Measurements from ENCODE around the gene CD4.

Gene CD4

GRCh38 chr12:6764011-6764828, 25.1 kb upstream of the CD4 start:
- in situ Hi-C loops (cut with MboI; ENCODE audit: low sequenced_read_pairs) = no loop called here

GRCh38 chr12:6765048-6765633, 24.2 kb upstream of the CD4 start:
- in situ Hi-C loops (cut with MboI; ENCODE audit: low sequenced_read_pairs) = no loop called here

- in situ Hi-C loops (cut with MboI; ENCODE audit: low sequenced_read_pairs) = no loop called here
Measured at GRCh38 chr12:6765634-6766581, 23.4 kb upstream of the CD4 start, which contains the start of gene PTMS. TSS of gene PTMS (plus strand) at chr12:6766363. CDS start at chr12:6766706, 343 bp downstream.

GRCh38 chr12:6766651-6767349, 22.5 kb upstream of the CD4 start:
- in situ Hi-C loops (cut with MboI; ENCODE audit: low sequenced_read_pairs) = no loop called here

GRCh38 chr12:6767353-6768319, 21.7 kb upstream of the CD4 start:
- in situ Hi-C loops (cut with MboI; ENCODE audit: low sequenced_read_pairs) = no loop called here

- in situ Hi-C loops (cut with MboI; ENCODE audit: low sequenced_read_pairs) = no loop called here
Measured at GRCh38 chr12:6768437-6768914, 20.9 kb upstream of the CD4 start.

- in situ Hi-C loops (cut with MboI; ENCODE audit: low sequenced_read_pairs) = no loop called here
Measured at GRCh38 chr12:6768990-6769389, 20.3 kb upstream of the CD4 start.

- in situ Hi-C loops (cut with MboI; ENCODE audit: low sequenced_read_pairs) = no loop called here
Measured at GRCh38 chr12:6769666-6770065, 19.7 kb upstream of the CD4 start.

GRCh38 chr12:6770094-6770493, 19.2 kb upstream of the CD4 start:
- in situ Hi-C loops (cut with MboI; ENCODE audit: low sequenced_read_pairs) = no loop called here

- in situ Hi-C loops (cut with MboI; ENCODE audit: low sequenced_read_pairs) = no loop called here
Measured at GRCh38 chr12:6770600-6770999, 18.7 kb upstream of the CD4 start.

GRCh38 chr12:6771091-6771495, 18.2 kb upstream of the CD4 start:
- in situ Hi-C loops (cut with MboI; ENCODE audit: low sequenced_read_pairs) = no loop called here

- in situ Hi-C loops (cut with MboI; ENCODE audit: low sequenced_read_pairs) = no loop called here
Measured at GRCh38 chr12:6771509-6772330, 17.6 kb upstream of the CD4 start.

GRCh38 chr12:6772331-6772695, 17.0 kb upstream of the CD4 start, which contains the start of gene LAG3:
TSS of gene LAG3 (plus strand) at chr12:6772520. CDS start at chr12:6772853, 333 bp downstream.
- in situ Hi-C loops (cut with MboI; ENCODE audit: low sequenced_read_pairs) = no loop called here

- in situ Hi-C loops (cut with MboI; ENCODE audit: low sequenced_read_pairs) = no loop called here
Measured at GRCh38 chr12:6772726-6773589, 16.4 kb upstream of the CD4 start.

GRCh38 chr12:6773590-6774351, 15.6 kb upstream of the CD4 start:
- in situ Hi-C loops (cut with MboI; ENCODE audit: low sequenced_read_pairs) = no loop called here

- in situ Hi-C loops (cut with MboI; ENCODE audit: low sequenced_read_pairs) = no loop called here
Measured at GRCh38 chr12:6774499-6775062, 14.7 kb upstream of the CD4 start.
